Osteoblast (primary cell): Measurements from ENCODE around the gene NXN. TPM values are rescaled to one million over a fixed set of nuclear protein-coding genes. Genes with fewer than 3 reads are reported as not detected.

Source experiments
- DNase-seq: peaks from one replicate; pipeline ENCODE4 v3.0.0; 2011; ENCODE audit warnings: low spot score, mixed read lengths; ENCODE audit not compliant: insufficient read length; ENCODE audit errors: missing footprints
- H2AFZ ChIP-seq: 2 replicates; pipeline ENCODE4 v1.6.0; 2011; ENCODE audit warnings: mild to moderate bottlenecking, low read length
- H3K27ac ChIP-seq: 2 replicates; pipeline ENCODE4 v1.5.1; 2011; ENCODE audit warnings: mild to moderate bottlenecking, low read depth, low read length, moderate library complexity
- H3K27me3 ChIP-seq: 2 replicates; pipeline ENCODE4 v1.6.0; 2012; ENCODE audit warnings: mild to moderate bottlenecking, control low read depth, inconsistent platforms, low read length, moderate library complexity; ENCODE audit not compliant: insufficient read depth
- H3K36me3 ChIP-seq: 2 replicates; pipeline ENCODE4 v1.5.1; 2011; ENCODE audit warnings: mild to moderate bottlenecking, low read length, control low read depth, moderate library complexity; ENCODE audit not compliant: insufficient read depth
- H3K4me1 ChIP-seq: 2 replicates; pipeline ENCODE4 v1.5.1; 2011; ENCODE audit warnings: mild to moderate bottlenecking, low read length, control low read depth, moderate library complexity; ENCODE audit not compliant: insufficient read depth
- H3K4me2 ChIP-seq: 2 replicates; pipeline ENCODE4 v1.6.0; 2011; ENCODE audit warnings: mild to moderate bottlenecking, low read length; ENCODE audit not compliant: insufficient read depth
- H3K4me3 ChIP-seq: fragments of 200-600 bp; sonication (generic); 3 replicates; pipeline ENCODE4 v1.5.1; 2012; ENCODE audit warnings: mild to moderate bottlenecking, low read length, inconsistent platforms; ENCODE audit not compliant: insufficient read depth
- H3K79me2 ChIP-seq: 2 replicates; pipeline ENCODE4 v1.6.0; 2012; ENCODE audit warnings: mild to moderate bottlenecking, low read length, control low read depth, inconsistent platforms; ENCODE audit not compliant: insufficient read depth
- H3K9me3 ChIP-seq: 2 replicates; pipeline ENCODE4 v1.5.1; 2011; ENCODE audit warnings: low read depth, low read length, control low read depth
- H4K20me1 ChIP-seq: 2 replicates; pipeline ENCODE4 v1.6.0; 2012; ENCODE audit warnings: mild to moderate bottlenecking, low read length, control low read depth; ENCODE audit not compliant: insufficient read depth
- total RNA-seq: library from RNA; depleted of rRNA; stranded (reverse); fragments of >200 nt; gene quantifications from 2 replicates; pipeline ENCODE4 v1.2.3, GENCODE V29; 2012
- TF ChIP-seq, protein P1 (sequence below): IDR thresholded peaks from 2 replicates; pipeline ENCODE4 v1.5.1; 2011; ENCODE audit warnings: mild to moderate bottlenecking, low read depth, low read length, moderate library complexity; ENCODE audit errors: extremely low read depth

Gene NXN
- total RNA-seq, 1 donor = 68.8 TPM

DNA sequence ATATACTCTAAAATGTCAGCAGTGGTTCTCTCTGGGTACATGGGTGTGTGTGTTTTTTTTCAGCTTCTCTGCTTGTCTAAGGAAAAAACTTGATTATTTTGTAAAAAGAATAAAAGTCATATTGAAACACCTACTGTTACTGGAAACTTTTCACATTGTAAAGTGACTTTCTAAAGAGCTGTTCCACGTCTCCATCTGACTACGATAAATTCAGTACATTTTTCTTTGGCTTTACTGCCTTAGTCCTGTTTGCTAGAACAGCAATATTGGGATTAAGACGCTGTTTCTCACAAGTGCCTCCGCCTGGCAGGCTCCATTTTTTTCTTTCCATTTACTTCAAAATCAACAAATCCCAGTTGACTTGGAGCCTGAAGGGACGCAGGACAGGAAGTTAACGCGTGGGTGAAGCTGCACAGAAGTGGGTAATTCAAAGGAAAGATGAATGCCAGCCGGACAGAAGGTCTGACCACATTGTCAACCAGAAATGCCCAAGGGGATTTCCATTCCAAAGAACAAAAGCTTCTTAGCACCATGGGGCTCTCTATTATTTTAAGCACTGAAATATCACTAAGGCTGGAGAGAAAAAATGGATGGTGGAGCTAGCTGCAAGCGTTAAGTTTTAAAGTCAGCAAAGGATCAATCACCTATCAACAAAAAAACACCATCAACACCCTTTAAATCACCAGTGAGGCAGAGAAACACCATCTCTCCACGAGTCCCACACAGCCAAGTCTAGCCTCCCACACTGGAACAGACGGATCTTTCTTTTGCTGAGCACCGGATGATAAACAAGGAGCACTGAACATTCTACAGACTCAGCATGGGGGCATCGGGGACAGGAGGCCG lies 205.9 kb downstream of the NXN start:
- Histone ChIP-seq H3K27me3 (no peaks in the 10 kb centered on the region), H3K4me2 (no peak overlapping the region), H3K36me3 (peaks cover 73% of the 10 kb centered on the region), H3K4me3 (no peak overlapping the region), H2AFZ (no peak overlapping the region), H3K4me1 (no peaks in the 10 kb centered on the region), H3K27ac (no peak overlapping the region), H3K79me2 (peaks cover 13% of the 10 kb centered on the region), H3K9me3 (no peaks in the 10 kb centered on the region), H4K20me1 (no peaks in the 10 kb centered on the region)
- DNase-seq = no peak
- TF ChIP-seq, protein P1, sequence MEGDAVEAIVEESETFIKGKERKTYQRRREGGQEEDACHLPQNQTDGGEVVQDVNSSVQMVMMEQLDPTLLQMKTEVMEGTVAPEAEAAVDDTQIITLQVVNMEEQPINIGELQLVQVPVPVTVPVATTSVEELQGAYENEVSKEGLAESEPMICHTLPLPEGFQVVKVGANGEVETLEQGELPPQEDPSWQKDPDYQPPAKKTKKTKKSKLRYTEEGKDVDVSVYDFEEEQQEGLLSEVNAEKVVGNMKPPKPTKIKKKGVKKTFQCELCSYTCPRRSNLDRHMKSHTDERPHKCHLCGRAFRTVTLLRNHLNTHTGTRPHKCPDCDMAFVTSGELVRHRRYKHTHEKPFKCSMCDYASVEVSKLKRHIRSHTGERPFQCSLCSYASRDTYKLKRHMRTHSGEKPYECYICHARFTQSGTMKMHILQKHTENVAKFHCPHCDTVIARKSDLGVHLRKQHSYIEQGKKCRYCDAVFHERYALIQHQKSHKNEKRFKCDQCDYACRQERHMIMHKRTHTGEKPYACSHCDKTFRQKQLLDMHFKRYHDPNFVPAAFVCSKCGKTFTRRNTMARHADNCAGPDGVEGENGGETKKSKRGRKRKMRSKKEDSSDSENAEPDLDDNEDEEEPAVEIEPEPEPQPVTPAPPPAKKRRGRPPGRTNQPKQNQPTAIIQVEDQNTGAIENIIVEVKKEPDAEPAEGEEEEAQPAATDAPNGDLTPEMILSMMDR = no peak

DNA sequence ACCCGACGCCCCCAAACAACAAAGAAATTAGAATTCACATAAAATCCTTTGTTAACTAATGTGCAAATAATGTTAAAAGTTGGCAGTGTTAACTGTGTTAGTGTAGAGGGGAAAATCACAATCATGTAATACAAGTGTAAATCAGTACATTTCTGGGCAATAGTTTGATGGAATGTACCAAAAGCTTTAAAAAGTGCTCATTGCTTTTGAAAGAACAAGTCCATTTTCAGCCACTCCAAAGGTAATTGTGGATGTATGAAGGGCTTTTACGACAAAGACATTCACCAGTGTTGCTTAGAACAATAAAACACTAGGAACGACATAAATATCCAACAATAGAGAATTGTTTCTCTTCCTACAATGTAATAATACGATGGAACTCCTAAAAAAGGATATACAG lies 206.6 kb downstream of the NXN start:
- Histone ChIP-seq H4K20me1 (no peaks in the 10 kb centered on the region), H3K9me3 (no peaks in the 10 kb centered on the region), H3K4me2 (no peak overlapping the region), H2AFZ (no peak overlapping the region), H3K79me2 (peaks cover 8% of the 10 kb centered on the region), H3K4me1 (no peaks in the 10 kb centered on the region), H3K27me3 (no peaks in the 10 kb centered on the region), H3K4me3 (no peak overlapping the region), H3K36me3 (peaks cover 67% of the 10 kb centered on the region), H3K27ac (no peak overlapping the region)
- DNase-seq = no peak
- TF ChIP-seq, protein P1 = no peak

DNA sequence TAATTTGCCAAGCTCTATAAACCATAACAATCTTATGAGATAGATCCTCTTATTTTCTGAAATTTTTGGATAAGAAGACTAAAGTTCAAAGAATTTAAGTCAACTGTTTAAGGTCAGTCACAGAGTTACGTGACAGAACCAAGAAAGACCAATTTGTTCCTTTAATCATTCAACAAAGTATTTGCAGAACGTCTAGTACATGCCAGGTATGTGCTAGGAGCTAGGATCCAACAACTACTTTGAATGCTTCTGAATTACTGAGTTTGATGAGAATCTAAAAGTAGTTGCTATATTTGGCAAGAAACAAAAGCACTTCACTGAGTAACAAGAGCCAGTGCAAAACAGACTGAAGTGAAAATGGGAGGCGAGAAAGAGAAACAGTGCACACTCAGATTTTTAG lies 212.5 kb downstream of the NXN start:
- H3K27me3 ChIP-seq = no peaks in the 10 kb centered on the region

DNA sequence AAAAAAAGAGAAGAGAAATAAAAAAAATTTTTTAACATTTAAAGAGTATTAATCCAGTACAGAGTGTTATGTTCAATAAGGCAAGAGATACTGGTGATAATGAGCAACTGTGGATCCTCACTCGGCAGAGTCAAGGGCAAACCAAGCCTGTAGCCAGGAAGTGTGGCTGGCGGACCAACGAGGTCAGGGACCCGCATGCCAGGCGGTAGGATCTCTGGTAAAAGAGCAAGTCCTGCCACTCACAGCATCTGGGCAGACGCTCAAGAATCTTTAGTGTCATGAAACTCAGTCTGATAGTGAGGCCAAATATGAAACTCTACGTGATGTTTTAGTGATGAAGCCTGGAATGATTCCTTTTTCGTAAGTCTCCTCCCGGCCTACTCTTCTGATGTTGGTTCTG lies 219.2 kb downstream of the NXN start:
- no peaks in the 10 kb centered on the region for H3K4me1 ChIP-seq
- TF ChIP-seq, protein P1 = no peak
- H3K4me2 ChIP-seq = no peak overlapping the region
- no peaks in the 10 kb centered on the region for H4K20me1 ChIP-seq
- H3K4me3 ChIP-seq = no peak overlapping the region
- no peaks in the 10 kb centered on the region for H3K27me3 ChIP-seq
- no peak overlapping the region for H2AFZ ChIP-seq
- no peaks in the 10 kb centered on the region for H3K9me3 ChIP-seq
- peaks cover 45% of the 10 kb centered on the region for H3K36me3 ChIP-seq
- no peak overlapping the region for H3K27ac ChIP-seq
- no peak for DNase-seq
- H3K79me2 ChIP-seq = no peaks in the 10 kb centered on the region

More for the DNA sequence above, 212.5 kb downstream of the NXN start:
- Histone ChIP-seq H3K4me3 (no peak overlapping the region), H2AFZ (no peak overlapping the region), H3K36me3 (peaks cover 37% of the 10 kb centered on the region), H3K9me3 (no peaks in the 10 kb centered on the region), H3K4me2 (no peak overlapping the region), H4K20me1 (no peaks in the 10 kb centered on the region), H3K79me2 (no peaks in the 10 kb centered on the region), H3K4me1 (no peaks in the 10 kb centered on the region), H3K27ac (no peak overlapping the region)
- TF ChIP-seq, protein P1 = no peak
- DNase-seq = no peak
